Heart right ventricle (tissue), 16 donors: Measurements from ENCODE around the gene CEP170. TPM values are rescaled to one million over a fixed set of nuclear protein-coding genes. Genes with fewer than 3 reads are reported as not detected.
"Not testable (repeated sequence)": the region's sequence is repeated elsewhere in the genome, so short reads cannot be mapped to it uniquely, and the experiment has no call there.

Experiments used
- ATAC-seq, 8 donors: fragments of 200-7000 bp; cut with Tn5 transposase; one replicate each; pipeline ENCODE4 v1.9.1; 2020; ENCODE audit warnings: mild to moderate bottlenecking in 8 of 8, moderate library complexity in 8 of 8, moderate number of reproducible peaks in 1 of 8
- DNase-seq, 2 donors: peaks; one replicate each; pipeline ENCODE4 v3.0.0-alpha.2; 2020
- H3K27ac ChIP-seq, 10 donors: fragments of 200-600 bp; sonication (generic) in 2 of 10; one replicate each; pipeline versions ENCODE4 v1.5.0 to v1.8.0; 2020 to 2022; ENCODE audit warnings: mild to moderate bottlenecking in 3 of 10
- H3K27me3 ChIP-seq, 7 donors: fragments of 200-600 bp; one replicate each; pipeline ENCODE4 v1.8.0; 2021 to 2022; ENCODE audit warnings: mild to moderate bottlenecking in 2 of 7
- H3K36me3 ChIP-seq, 9 donors: fragments of 200-600 bp; sonication (generic) in 1 of 9; one replicate each; pipeline versions ENCODE4 v1.5.0 to v1.8.0; 2020 to 2022; ENCODE audit warnings: mild to moderate bottlenecking in 2 of 9
- H3K4me1 ChIP-seq, 9 donors: fragments of 200-600 bp; sonication (generic) in 1 of 9; one replicate each; pipeline versions ENCODE4 v1.5.0 to v1.8.0; 2020 to 2022; ENCODE audit warnings: mild to moderate bottlenecking in 4 of 9
- H3K4me3 ChIP-seq, 10 donors: fragments of 200-600 bp; sonication (generic) in 2 of 10; one replicate each; pipeline versions ENCODE4 v1.5.0 to v1.8.0; 2020 to 2022; ENCODE audit warnings: mild to moderate bottlenecking in 7 of 10, moderate library complexity in 2 of 10
- H3K9me3 ChIP-seq, 11 donors: fragments of 200-600 bp in 10 of 11; sonication (generic) in 2 of 11; one replicate each; pipeline versions ENCODE4 v1.5.0 to v1.8.0; 2013 to 2022; ENCODE audit warnings: mild to moderate bottlenecking in 2 of 11, control low read depth in 1 of 11, moderate library complexity in 1 of 11
- WGBS, 2 donors: extraction: QIAGEN DNeasy Blood & Tissue Kit; methylation state at CpG; one replicate each; pipeline ENCODE4 v1.1.7; 2013; ENCODE audit warnings: inconsistent platforms in 1 of 2; 5-methylcytosine and 5-hydroxymethylcytosine counted together
- intact Hi-C, 10 donors: fragments of 100-400 bp; cut with DNase I; formaldehyde crosslinking; loops; one replicate each; pipeline versions ENCODE4 v1.11.1 to v1.14.2; 2022
- polyA plus RNA-seq, 2 donors: library from polyadenylated mRNA; stranded (reverse); fragments of 200-250 nt; gene quantifications; one replicate each; pipeline ENCODE4 v1.2.3, GENCODE V29; 2013
- total RNA-seq, 10 donors: library from RNA; stranded (reverse); fragmentation: NEBNext Ultra II Directional in 3 of 10; extraction: Animal tissue kit (Norgen Biotek cat#: 25700) in 3 of 10; gene quantifications; one replicate each; pipeline versions ENCODE4 v1.2.1 to v1.2.4, GENCODE V29; 2021 to 2023
- TF ChIP-seq, protein P1 (sequence below), 9 donors: fragments of 200-600 bp; sonication (generic) in 2 of 9; IDR thresholded peaks; one replicate each; pipeline versions ENCODE4 v1.5.0 to v1.8.0; 2021 to 2022; ENCODE audit warnings: antibody characterized with exemption in 9 of 9, mild to moderate bottlenecking in 5 of 9, moderate library complexity in 1 of 9
- donor health status: Arrhythmogenic right ventricular cardiomyopathy.
- donor health status: ischemic (EF 13 %, LVEDD 7.1; RV severe dilation, severe dysfunction).
- donor health status: healthy with polysubstance abuse.
- donor health status: DM: no; HTN: yes; CAD: no.
- donor health status: DM: no; HTN: no; CAD: no.
- donor health status: ischemic (EF 25% LVEDD 6.9; RV normal size, moderate dysfunction).
- donor health status: ischemic (EF 25% LVEDD 5.7; RV mildly dilated, moderate dysfunction).
- donor health status: healthy.
- donor health status: DM: yes; HTN: yes; CAD: no.
- donor health status: Ischemic cardiomyopathy.
- donor health status: ischemic (EF 35%, LVEDD 5.7; RV mildly dilated, moderate dysfunction).
- donor health status: nonischemic (EF 11% LVEDD 7.7; RV severe dilation, severe dysfunction).
- donor health status: DM: yes; HTN: yes; CAD: no.
- donor health status: PGD.
- donor health status: ischemic (EF 29% LVEDD 5.4; RV normal size, mild dysfunction).
- donor health status: nonischemic (EF 23%, LVEDD 6.1; RV moderate dilation, normal function).

Gene CEP170
- total and polyA plus RNA-seq, 12 donors: 7.3 to 75.5 (median 50.4) TPM

DNA sequence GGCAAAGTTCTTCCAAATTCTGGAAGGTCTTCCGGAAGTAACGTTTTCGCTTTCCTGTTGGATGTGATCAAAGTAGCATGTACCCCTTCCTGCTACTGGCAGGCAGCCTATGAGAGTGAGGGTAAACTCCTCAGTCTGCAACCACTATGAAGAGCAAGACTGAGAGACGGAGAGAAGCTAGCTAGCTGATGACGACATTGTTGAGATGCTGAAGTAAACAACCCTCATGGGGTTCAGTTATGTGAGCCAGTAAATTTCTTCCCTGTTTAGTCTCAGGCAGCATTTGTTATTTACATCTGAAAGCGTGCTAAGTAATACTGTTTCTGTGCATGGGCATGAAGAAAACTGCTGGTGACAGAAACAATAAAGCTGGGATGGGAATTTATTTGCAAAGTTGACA, 57.6 kb downstream of the CEP170 start:
- WGBS, 2 donors: 76 to 91% methylated on average over 4 to 5 of the region's 6 CpGs
- intact Hi-C loops: not testable (repeated sequence)

DNA sequence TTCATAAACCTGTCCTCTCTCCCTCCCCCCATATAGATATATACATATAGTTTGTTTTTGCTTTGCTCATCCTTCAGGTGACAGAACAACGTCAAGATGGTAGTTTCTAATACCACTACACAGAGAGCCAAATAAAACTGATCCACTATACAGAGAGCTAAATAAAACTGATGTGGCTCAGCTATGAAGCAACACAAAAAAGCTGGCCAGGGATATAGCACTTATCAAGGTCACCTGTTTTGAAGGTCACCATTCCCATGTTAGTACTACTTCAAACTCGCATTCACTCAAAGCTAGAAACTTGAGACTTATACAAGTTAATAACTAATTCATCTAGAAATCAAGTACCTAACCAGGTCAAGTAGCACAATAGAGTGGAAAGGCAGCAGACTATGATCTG, 61.8 kb downstream of the CEP170 start:
- Histone ChIP-seq H3K36me3 (peaks cover 0 to 55% (median 9%) of the 10 kb centered on the region in 9 donors), H3K27ac (peak overlapping the region in 4 of 10 donors; percentile 9 to 53 (median 31))
- H3K4me3 ChIP-seq, H3K9me3 ChIP-seq, H3K4me1 ChIP-seq, DNase-seq, H3K27me3 ChIP-seq, intact Hi-C loops: not testable (repeated sequence)
- peak in 6 of 8 donors; percentile 58 to 91 (median 72) for ATAC-seq
- 40 to 47% methylated on average over 1 of the region's 2 CpGs for WGBS, 2 donors

More for the DNA sequence above, 57.6 kb downstream of the CEP170 start:
- H3K9me3 ChIP-seq, H3K27ac ChIP-seq, H3K27me3 ChIP-seq, ATAC-seq, DNase-seq, H3K4me1 ChIP-seq, H3K4me3 ChIP-seq: not testable (repeated sequence)
- H3K36me3 ChIP-seq: peaks cover 0 to 49% (median 6%) of the 10 kb centered on the region in 9 donors

DNA sequence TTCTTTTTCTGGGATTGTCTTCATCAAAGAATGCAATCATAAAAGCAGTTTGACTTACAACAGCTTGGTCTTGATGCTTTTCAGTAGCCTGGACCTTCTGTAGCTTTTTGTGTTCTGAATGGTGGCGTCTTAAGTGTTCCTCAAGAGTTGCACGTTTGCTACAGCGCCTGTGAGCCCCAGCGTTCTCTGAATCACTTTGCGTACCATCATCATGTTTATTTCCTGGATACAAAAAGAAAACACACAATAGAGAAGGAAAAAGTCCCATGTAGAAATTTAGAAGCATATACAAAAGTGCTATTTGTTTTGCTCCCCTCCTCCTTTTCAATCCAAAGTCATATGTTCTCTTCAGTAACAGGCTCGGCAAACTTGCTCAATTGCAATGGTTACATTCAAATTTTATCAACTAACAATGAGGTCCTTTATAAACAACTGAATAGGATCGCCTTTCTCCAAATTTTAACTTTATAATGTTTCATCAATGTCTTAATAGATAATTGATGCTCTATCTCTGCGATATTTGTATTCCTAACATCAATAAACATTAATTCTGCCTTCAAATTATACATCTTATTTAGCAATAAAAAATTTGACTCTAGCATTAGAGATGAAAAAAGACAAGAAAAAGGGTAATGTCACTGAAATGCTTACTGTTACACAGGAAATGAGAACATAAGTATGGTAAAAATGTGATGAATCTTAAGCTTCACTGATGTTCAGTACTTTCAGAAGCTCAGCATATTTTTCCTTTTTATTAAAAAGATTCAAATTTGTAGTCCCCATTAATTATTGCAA, 68.7 kb downstream of the CEP170 start:
- ATAC-seq, H3K27ac ChIP-seq, DNase-seq, H3K9me3 ChIP-seq, H3K27me3 ChIP-seq, H3K4me1 ChIP-seq, H3K4me3 ChIP-seq, intact Hi-C loops: not testable (repeated sequence)
- H3K36me3 ChIP-seq: peaks cover 0 to 62% (median 15%) of the 10 kb centered on the region in 9 donors
- 95 to 96% methylated on average over 8 of the region's 8 CpGs for WGBS, 2 donors

DNA sequence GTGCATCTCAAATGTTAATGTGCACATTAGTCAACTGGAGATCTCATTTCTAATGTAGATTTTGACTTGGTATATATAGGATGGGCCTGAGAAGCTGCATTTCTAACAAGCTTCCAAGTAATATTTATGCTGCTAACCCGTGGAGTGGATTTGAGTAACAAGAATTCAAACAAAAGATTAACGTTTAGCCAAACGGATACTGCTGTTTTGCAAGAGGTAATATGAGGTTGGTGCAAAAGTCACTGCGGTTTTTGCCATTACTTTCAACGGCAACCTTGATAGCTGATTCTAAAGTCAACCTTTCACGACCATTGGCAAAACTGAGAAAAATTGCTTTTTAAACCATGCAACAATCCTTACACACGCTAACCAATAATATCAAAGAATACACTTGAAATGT, 70.3 kb downstream of the CEP170 start:
- H3K36me3 ChIP-seq: peaks cover 0 to 60% (median 11%) of the 10 kb centered on the region in 9 donors
- H3K4me1 ChIP-seq, DNase-seq, H3K27me3 ChIP-seq, H3K9me3 ChIP-seq, H3K4me3 ChIP-seq, intact Hi-C loops, H3K27ac ChIP-seq, ATAC-seq: not testable (repeated sequence)
- WGBS, 2 donors: 96 to 97% methylated on average over 7 of the region's 7 CpGs

DNA sequence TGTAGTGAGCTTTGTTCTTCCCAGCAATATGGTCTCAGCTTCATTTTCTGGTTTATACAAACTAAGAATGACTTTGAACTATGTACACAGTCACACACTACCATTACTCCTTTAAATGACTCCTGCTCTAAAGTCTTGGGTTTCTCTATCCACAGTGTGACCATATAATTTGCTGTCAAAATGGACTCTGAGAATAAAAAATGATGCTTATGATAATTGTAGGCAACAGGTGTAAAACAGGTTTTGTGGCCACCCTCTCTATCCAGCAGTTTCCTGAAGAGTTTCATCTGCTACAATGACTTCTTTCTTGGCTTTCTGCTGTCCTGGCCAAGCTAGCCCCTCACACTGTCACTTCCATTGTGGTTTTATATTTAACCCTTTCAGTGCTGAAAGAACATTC, 71.4 kb downstream of the CEP170 start:
- H3K4me1 ChIP-seq, H3K4me3 ChIP-seq, ATAC-seq, DNase-seq, intact Hi-C loops, H3K27ac ChIP-seq, H3K27me3 ChIP-seq, H3K9me3 ChIP-seq: not testable (repeated sequence)
- H3K36me3 ChIP-seq: peaks cover 0 to 56% (median 11%) of the 10 kb centered on the region in 9 donors

DNA sequence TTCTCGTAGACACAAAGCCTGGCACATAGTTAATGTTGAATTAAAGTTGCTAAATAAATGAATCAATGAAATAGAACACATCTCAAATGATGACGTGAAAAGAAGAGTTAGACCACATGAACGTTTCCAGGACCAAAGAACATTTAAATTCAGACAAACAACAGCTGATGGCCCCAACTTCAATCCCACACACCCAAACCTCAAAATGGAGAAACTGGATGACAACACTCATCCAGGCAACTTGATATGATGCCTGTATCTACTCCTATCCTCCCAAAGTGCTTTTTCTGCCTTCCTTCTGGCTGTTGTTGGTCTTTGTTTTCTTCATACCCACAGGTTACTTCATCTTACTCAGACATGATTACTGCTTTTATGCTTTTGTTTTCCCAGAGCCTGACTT, 71.9 kb downstream of the CEP170 start:
- H3K9me3 ChIP-seq, H3K4me3 ChIP-seq, H3K27me3 ChIP-seq, ATAC-seq, H3K4me1 ChIP-seq, DNase-seq, H3K27ac ChIP-seq, intact Hi-C loops: not testable (repeated sequence)
- peaks cover 0 to 60% (median 11%) of the 10 kb centered on the region in 9 donors for H3K36me3 ChIP-seq
- 94 to 95% methylated on average over 3 of the region's 3 CpGs for WGBS, 2 donors

DNA sequence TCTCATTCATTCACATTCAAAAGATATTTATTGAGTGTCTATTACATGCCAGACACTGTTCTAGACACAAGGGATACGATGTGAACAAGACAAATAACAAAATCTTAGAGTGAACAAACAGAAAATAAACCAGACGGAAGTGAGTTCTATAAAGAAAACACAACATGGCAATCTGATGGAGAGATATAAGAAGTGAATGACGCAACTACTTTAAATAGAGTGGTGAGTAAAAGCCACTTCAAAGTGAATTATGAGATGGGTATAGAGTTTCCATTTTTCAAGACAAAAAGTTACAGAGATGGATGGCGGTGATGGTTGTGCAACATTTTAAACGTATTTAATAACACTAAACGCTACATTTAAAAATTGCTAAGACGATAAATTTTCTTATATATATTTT, 75.4 kb downstream of the CEP170 start:
- Histone ChIP-seq H3K27ac (no peak overlapping the region), H3K36me3 (peaks cover 0 to 40% (median 3%) of the 10 kb centered on the region in 9 donors), H3K4me3 (no peak overlapping the region), H3K27me3 (no peaks in the 10 kb centered on the region), H3K9me3 (no peaks in the 10 kb centered on the region), H3K4me1 (no peaks in the 10 kb centered on the region)
- intact Hi-C loops: no loop called here
- TF ChIP-seq, protein P1, sequence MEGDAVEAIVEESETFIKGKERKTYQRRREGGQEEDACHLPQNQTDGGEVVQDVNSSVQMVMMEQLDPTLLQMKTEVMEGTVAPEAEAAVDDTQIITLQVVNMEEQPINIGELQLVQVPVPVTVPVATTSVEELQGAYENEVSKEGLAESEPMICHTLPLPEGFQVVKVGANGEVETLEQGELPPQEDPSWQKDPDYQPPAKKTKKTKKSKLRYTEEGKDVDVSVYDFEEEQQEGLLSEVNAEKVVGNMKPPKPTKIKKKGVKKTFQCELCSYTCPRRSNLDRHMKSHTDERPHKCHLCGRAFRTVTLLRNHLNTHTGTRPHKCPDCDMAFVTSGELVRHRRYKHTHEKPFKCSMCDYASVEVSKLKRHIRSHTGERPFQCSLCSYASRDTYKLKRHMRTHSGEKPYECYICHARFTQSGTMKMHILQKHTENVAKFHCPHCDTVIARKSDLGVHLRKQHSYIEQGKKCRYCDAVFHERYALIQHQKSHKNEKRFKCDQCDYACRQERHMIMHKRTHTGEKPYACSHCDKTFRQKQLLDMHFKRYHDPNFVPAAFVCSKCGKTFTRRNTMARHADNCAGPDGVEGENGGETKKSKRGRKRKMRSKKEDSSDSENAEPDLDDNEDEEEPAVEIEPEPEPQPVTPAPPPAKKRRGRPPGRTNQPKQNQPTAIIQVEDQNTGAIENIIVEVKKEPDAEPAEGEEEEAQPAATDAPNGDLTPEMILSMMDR (IDR thresholded peaks at IDR 0.05): no peak
- 82 to 83% methylated on average over 7 of the region's 7 CpGs for WGBS, 2 donors
- DNase-seq (no peak), ATAC-seq (no peak)

DNA sequence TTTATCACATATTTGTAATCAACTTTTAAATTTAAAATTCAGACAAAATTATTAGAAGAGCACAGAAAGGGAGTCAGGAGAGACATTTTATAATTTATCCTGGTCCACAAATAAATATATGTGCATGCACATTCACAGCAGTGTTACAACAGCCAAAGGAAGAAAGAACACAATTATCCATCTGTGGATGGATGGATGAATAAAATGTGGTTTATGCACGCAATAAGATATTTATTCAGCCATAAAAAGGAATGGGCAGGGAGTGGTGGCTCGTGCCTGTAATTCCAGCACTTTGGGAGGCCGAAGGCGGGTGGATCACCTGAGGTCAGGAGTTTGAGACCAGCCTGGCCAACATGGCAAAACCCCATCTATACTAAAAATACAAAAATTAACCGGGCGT, 77.3 kb downstream of the CEP170 start:
- H3K9me3 ChIP-seq, intact Hi-C loops, ATAC-seq, DNase-seq, H3K27ac ChIP-seq, H3K27me3 ChIP-seq, H3K4me1 ChIP-seq, H3K4me3 ChIP-seq: not testable (repeated sequence)
- WGBS, 2 donors: 99 to 100% methylated on average over 6 of the region's 6 CpGs
- peaks cover 0 to 44% (median 3%) of the 10 kb centered on the region in 9 donors for H3K36me3 ChIP-seq

DNA sequence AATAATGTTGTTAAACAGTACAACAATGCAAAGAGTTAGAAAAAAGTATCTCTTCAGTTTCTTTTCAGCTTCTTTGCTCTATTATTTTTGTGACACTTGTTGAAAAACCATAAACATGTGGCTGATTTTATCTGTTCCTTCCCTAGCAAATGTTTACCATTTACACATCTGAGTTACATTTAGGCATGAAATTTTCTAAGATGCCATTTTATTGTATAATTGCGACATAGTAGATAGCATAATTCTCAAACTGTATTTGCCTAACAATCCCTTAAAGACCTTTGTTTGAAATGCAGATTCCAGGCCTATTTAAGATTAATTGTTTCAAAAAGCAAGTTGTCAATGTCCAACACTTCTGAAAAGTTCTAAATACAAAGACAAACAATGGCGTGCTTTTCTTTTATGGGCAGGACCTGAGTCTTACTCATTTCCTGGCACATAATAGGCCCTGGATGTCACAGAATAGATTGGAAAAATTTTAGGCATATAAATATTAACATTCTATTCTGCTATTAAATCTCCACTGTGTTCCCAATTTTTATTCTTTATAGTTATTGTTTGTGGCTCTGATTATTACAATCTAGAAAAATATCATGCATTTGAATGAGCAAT, 81.2 kb downstream of the CEP170 start:
- H3K9me3 ChIP-seq, H3K4me1 ChIP-seq, intact Hi-C loops, DNase-seq, H3K4me3 ChIP-seq, H3K27me3 ChIP-seq, ATAC-seq: not testable (repeated sequence)
- Histone ChIP-seq H3K27ac (peak overlapping the region in 1 of 10 donors; percentile 21), H3K36me3 (peaks cover 0 to 55% (median 6%) of the 10 kb centered on the region in 9 donors)
- WGBS, 2 donors: 77 to 86% methylated on average over 2 of the region's 2 CpGs

DNA sequence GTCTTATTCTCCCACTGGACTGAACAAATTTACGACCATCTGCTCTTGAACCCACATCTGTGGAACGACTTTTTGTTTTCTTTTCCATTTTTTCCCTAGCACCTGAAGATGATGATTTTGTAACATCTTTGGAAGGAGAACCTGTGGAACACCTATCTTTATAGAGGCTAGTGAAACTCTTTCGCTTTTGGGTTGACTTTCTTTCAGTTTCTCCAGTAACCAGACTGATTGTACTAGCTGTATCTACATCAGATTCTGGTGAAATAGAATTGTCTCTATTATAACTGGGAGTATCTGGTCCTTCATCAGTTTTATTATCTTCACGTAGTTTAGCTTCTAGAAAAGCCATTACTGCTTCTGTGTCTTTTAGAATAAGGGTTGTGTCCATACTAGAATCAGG, 90.2 kb downstream of the CEP170 start:
- DNase-seq, ATAC-seq, intact Hi-C loops, H3K4me1 ChIP-seq, H3K27ac ChIP-seq, H3K4me3 ChIP-seq, H3K9me3 ChIP-seq, H3K27me3 ChIP-seq: not testable (repeated sequence)
- 91 to 97% methylated on average over 3 of the region's 4 CpGs for WGBS, 2 donors
- peaks cover 0 to 64% (median 0%) of the 10 kb centered on the region in 9 donors for H3K36me3 ChIP-seq
